WTC11 (cell line): ENCODE data around the gene RSBN1L. TPM values are rescaled to one million over a fixed set of nuclear protein-coding genes. Genes with fewer than 3 reads are reported as not detected.

ENCODE experiments used
- ATAC-seq: fragments of 200-7000 bp; cut with Tn5 transposase; 2 replicates; pipeline ENCODE4 v1.10.0; 2021; ENCODE audit warnings: mild to moderate bottlenecking, moderate library complexity
- CTCF ChIA-PET: fragments of 300-600 bp; sonication (Branson Sonifier 250); formaldehyde crosslinking; loops from one replicate; lab custom pipeline; 2021; ENCODE audit warnings: antibody characterized with exemption; lab: Charles Lee
- POLR2A ChIA-PET: fragments of 350-600 bp; sonication (Branson Sonifier 250); formaldehyde crosslinking; loops from one replicate; lab custom pipeline; 2021; ENCODE audit warnings: antibody characterized with exemption; lab: Charles Lee
- DNase-seq: peaks from one replicate; pipeline ENCODE4 v3.0.0; 2021; ENCODE audit warnings: low spot score
- H3K27ac Mint-ChIP-seq: 2 replicates; pipeline ENCODE4 v1.8.0; 2021; ENCODE audit warnings: mixed read lengths
- H3K27me3 Mint-ChIP-seq: 2 replicates; pipeline ENCODE4 v1.8.0; 2021; ENCODE audit warnings: low read depth, mild to moderate bottlenecking, moderate library complexity, mixed read lengths
- H3K36me3 Mint-ChIP-seq: 2 replicates; pipeline ENCODE4 v1.8.0; 2021; ENCODE audit warnings: mixed read lengths
- H3K4me1 Mint-ChIP-seq: 2 replicates; pipeline ENCODE4 v1.8.0; 2022; ENCODE audit warnings: mixed read lengths
- H3K4me3 Mint-ChIP-seq: 2 replicates; pipeline ENCODE4 v1.8.0; 2021; ENCODE audit warnings: mild to moderate bottlenecking, moderate library complexity, mixed read lengths
- H3K9me3 Mint-ChIP-seq: 2 replicates; pipeline ENCODE4 v1.8.0; 2021; ENCODE audit warnings: mixed read lengths
- AFF4 ChIP-seq: sonication (generic); formaldehyde crosslinking; IDR thresholded peaks from 2 replicates; pipeline ENCODE4 v1.8.1; 2023; ENCODE audit warnings: mild to moderate bottlenecking, missing genetic modification reagents, borderline replicate concordance
- GABPB1 ChIP-seq: sonication (generic); formaldehyde crosslinking; IDR thresholded peaks from 2 replicates; pipeline ENCODE4 v1.8.1; 2023; ENCODE audit warnings: mild to moderate bottlenecking, missing genetic modification reagents
- RORB ChIP-seq: fragments of 250-450 bp; sonication (Bioruptor Pico); IDR thresholded peaks from 2 replicates; pipeline ENCODE4 v1.9.0; 2021; ENCODE audit warnings: mild to moderate bottlenecking
- TCF7 ChIP-seq: sonication (generic); formaldehyde crosslinking; IDR thresholded peaks from 2 replicates; pipeline ENCODE4 v1.8.0; 2022; ENCODE audit warnings: mild to moderate bottlenecking, low read depth, missing genetic modification reagents, moderate library complexity
- TEAD1 ChIP-seq: sonication (generic); formaldehyde crosslinking; IDR thresholded peaks from 2 replicates; pipeline ENCODE4 v1.8.0; 2022; ENCODE audit warnings: mild to moderate bottlenecking, missing genetic modification reagents
- ZBTB21 ChIP-seq: sonication (generic); formaldehyde crosslinking; IDR thresholded peaks from 2 replicates; pipeline ENCODE4 v1.8.1; 2023; ENCODE audit warnings: mild to moderate bottlenecking, missing genetic modification reagents, borderline replicate concordance
- ZBTB43 ChIP-seq: sonication (generic); formaldehyde crosslinking; IDR thresholded peaks from 2 replicates; pipeline ENCODE4 v1.8.1; 2023; ENCODE audit warnings: mild to moderate bottlenecking, missing genetic modification reagents
- ZMAT4 ChIP-seq: fragments of 250-450 bp; sonication (Bioruptor Pico); IDR thresholded peaks from 2 replicates; pipeline ENCODE4 v1.9.0; 2021; ENCODE audit warnings: mild to moderate bottlenecking
- ZNF532 ChIP-seq: fragments of 250-450 bp; sonication (Bioruptor Pico); IDR thresholded peaks from 2 replicates; pipeline ENCODE4 v1.9.0; 2021; ENCODE audit warnings: mild to moderate bottlenecking, borderline replicate concordance
- total RNA-seq: library from RNA; stranded (reverse); gene quantifications from 3 replicates; pipeline ENCODE4 v1.2.3, GENCODE V29; 2021
- TF ChIP-seq, protein P1 (sequence below): sonication (generic); formaldehyde crosslinking; conservative IDR thresholded peaks from 2 replicates; pipeline ENCODE4 v1.8.1; 2023; ENCODE audit warnings: mild to moderate bottlenecking, low read depth, missing genetic modification reagents, moderate library complexity
- TF ChIP-seq, protein P2 (sequence below): fragments of 250-450 bp; sonication (Bioruptor Pico); IDR thresholded peaks from 2 replicates; pipeline ENCODE4 v1.9.0; 2021; ENCODE audit warnings: mild to moderate bottlenecking
- TF ChIP-seq, protein P3 (sequence below): sonication (generic); formaldehyde crosslinking; IDR thresholded peaks from 2 replicates; pipeline ENCODE4 v1.8.1; 2023; ENCODE audit warnings: mild to moderate bottlenecking, missing genetic modification reagents, moderate library complexity

RSBN1L gene
- total RNA-seq, 1 experiment from 2014 or later = 16.8 TPM

DNA sequence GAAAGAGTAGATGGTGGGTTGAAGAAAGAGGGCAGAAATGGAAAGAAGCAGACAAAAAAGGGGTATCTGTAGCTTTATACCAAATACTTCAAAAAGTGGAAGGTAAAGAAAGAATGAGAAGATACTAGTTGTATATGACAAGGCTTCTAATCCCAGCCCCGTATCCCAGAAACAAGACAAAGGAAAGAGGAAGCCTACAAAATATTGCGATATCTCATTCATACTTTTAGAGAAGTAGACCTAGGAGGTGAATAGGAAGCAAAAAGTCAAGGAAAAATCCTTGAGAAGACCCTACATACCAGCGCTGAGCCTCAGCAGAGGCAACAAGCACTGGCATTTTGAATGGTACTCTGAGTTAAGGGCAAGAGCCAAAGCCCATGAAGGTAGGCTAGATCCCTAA, 128.9 kb downstream of the RSBN1L start:
- no peaks in the 10 kb centered on the region for H3K27me3 Mint-ChIP-seq
- TF ChIP-seq, protein P1, sequence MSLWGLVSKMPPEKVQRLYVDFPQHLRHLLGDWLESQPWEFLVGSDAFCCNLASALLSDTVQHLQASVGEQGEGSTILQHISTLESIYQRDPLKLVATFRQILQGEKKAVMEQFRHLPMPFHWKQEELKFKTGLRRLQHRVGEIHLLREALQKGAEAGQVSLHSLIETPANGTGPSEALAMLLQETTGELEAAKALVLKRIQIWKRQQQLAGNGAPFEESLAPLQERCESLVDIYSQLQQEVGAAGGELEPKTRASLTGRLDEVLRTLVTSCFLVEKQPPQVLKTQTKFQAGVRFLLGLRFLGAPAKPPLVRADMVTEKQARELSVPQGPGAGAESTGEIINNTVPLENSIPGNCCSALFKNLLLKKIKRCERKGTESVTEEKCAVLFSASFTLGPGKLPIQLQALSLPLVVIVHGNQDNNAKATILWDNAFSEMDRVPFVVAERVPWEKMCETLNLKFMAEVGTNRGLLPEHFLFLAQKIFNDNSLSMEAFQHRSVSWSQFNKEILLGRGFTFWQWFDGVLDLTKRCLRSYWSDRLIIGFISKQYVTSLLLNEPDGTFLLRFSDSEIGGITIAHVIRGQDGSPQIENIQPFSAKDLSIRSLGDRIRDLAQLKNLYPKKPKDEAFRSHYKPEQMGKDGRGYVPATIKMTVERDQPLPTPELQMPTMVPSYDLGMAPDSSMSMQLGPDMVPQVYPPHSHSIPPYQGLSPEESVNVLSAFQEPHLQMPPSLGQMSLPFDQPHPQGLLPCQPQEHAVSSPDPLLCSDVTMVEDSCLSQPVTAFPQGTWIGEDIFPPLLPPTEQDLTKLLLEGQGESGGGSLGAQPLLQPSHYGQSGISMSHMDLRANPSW = no peak
- TF ChIP-seq ZBTB21 (CRISPR knock-in tag) = no peak
- no peak for TF ChIP-seq RORB (CRISPR knock-in tag)
- TF ChIP-seq AFF4 (CRISPR knock-in tag) = no peak
- TF ChIP-seq ZBTB43 = no peak
- TF ChIP-seq ZMAT4 (CRISPR knock-in tag) = no peak
- TF ChIP-seq, protein P2, sequence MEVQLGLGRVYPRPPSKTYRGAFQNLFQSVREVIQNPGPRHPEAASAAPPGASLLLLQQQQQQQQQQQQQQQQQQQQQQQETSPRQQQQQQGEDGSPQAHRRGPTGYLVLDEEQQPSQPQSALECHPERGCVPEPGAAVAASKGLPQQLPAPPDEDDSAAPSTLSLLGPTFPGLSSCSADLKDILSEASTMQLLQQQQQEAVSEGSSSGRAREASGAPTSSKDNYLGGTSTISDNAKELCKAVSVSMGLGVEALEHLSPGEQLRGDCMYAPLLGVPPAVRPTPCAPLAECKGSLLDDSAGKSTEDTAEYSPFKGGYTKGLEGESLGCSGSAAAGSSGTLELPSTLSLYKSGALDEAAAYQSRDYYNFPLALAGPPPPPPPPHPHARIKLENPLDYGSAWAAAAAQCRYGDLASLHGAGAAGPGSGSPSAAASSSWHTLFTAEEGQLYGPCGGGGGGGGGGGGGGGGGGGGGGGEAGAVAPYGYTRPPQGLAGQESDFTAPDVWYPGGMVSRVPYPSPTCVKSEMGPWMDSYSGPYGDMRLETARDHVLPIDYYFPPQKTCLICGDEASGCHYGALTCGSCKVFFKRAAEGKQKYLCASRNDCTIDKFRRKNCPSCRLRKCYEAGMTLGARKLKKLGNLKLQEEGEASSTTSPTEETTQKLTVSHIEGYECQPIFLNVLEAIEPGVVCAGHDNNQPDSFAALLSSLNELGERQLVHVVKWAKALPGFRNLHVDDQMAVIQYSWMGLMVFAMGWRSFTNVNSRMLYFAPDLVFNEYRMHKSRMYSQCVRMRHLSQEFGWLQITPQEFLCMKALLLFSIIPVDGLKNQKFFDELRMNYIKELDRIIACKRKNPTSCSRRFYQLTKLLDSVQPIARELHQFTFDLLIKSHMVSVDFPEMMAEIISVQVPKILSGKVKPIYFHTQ = no peak
- TF ChIP-seq, protein P3, sequence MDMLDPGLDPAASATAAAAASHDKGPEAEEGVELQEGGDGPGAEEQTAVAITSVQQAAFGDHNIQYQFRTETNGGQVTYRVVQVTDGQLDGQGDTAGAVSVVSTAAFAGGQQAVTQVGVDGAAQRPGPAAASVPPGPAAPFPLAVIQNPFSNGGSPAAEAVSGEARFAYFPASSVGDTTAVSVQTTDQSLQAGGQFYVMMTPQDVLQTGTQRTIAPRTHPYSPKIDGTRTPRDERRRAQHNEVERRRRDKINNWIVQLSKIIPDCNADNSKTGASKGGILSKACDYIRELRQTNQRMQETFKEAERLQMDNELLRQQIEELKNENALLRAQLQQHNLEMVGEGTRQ (CRISPR knock-in tag) = no peak
- TF ChIP-seq TCF7 (CRISPR knock-in tag) = no peak
- no peak for TF ChIP-seq TEAD1 (CRISPR knock-in tag)
- TF ChIP-seq ZNF532 (CRISPR knock-in tag) = no peak
- TF ChIP-seq GABPB1 = no peak
- TF ChIP-seq, all 79 proteins: peak for 0
- DNase-seq (no peak), ATAC-seq (no peak)
- no peak overlapping the region for H3K27ac Mint-ChIP-seq
- H3K4me1 Mint-ChIP-seq = 0 out of 2 replicates have a peak, but pooled peaks cover 4% of the 10 kb centered on the region
- H3K4me3 Mint-ChIP-seq = no peak overlapping the region
- H3K9me3 Mint-ChIP-seq = peaks cover 43% of the 10 kb centered on the region
- ChIA-PET POLR2A (no interaction called here), CTCF (no interaction called here)
- peaks cover 22% of the 10 kb centered on the region for H3K36me3 Mint-ChIP-seq
